Hepatocyte (in vitro differentiated cells): ENCODE results near the gene WDR91. TPM values are rescaled to one million over a fixed set of nuclear protein-coding genes. Genes with fewer than 3 reads are reported as not detected.

Source experiments
- DNase-seq: peaks from one replicate; pipeline ENCODE4 v3.0.0-alpha.2; 2016; ENCODE audit warnings: low spot score
- H2AFZ ChIP-seq: fragments of 200-600 bp; sonication (generic); 2 replicates; pipeline ENCODE4 v1.6.0; 2016; ENCODE audit warnings: antibody characterized with exemption, mild to moderate bottlenecking
- H3K27ac ChIP-seq: fragments of 200-600 bp; sonication (generic); 2 replicates; pipeline ENCODE4 v1.5.1; 2016; ENCODE audit warnings: mild to moderate bottlenecking
- H3K27me3 ChIP-seq: fragments of 200-600 bp; sonication (generic); 2 replicates; pipeline ENCODE4 v1.6.1; 2016
- H3K36me3 ChIP-seq: fragments of 200-600 bp; sonication (generic); replicated peaks from 2 replicates; pipeline ENCODE4 v1.5.1; 2016; ENCODE audit warnings: low read depth; ENCODE audit not compliant: insufficient read depth
- H3K4me1 ChIP-seq: fragments of 200-600 bp; sonication (generic); 2 replicates; pipeline ENCODE4 v1.5.1; 2016; ENCODE audit warnings: mild to moderate bottlenecking, moderate library complexity; ENCODE audit not compliant: insufficient read depth
- H3K4me2 ChIP-seq: fragments of 200-600 bp; sonication (generic); 2 replicates; pipeline ENCODE4 v1.6.0; 2016
- H3K4me3 ChIP-seq: fragments of 200-600 bp; sonication (generic); 2 replicates; pipeline ENCODE4 v1.5.1; 2016; ENCODE audit warnings: mild to moderate bottlenecking
- H3K79me2 ChIP-seq: fragments of 200-600 bp; sonication (generic); 2 replicates; pipeline ENCODE4 v1.6.0; 2017; ENCODE audit warnings: mild to moderate bottlenecking
- H3K9me2 ChIP-seq: fragments of 200-600 bp; sonication (generic); replicated peaks from 2 replicates; pipeline ENCODE4 v1.6.0; 2017; ENCODE audit warnings: mild to moderate bottlenecking; ENCODE audit not compliant: insufficient read depth
- H3K9me3 ChIP-seq: fragments of 200-600 bp; sonication (generic); 2 replicates; pipeline ENCODE4 v1.5.1; 2016; ENCODE audit warnings: low read depth, mild to moderate bottlenecking
- H4K20me1 ChIP-seq: fragments of 200-600 bp; sonication (generic); 2 replicates; pipeline ENCODE4 v1.6.0; 2016; ENCODE audit warnings: mild to moderate bottlenecking; ENCODE audit not compliant: insufficient read depth, poor library complexity, severe bottlenecking
- CTCF ChIP-seq: fragments of 200-600 bp; sonication (generic); IDR thresholded peaks from 2 replicates; pipeline ENCODE4 v1.5.1; 2016; ENCODE audit warnings: antibody characterized with exemption, mild to moderate bottlenecking; ENCODE audit not compliant: poor library complexity
- EZH2 ChIP-seq: fragments of 200-600 bp; sonication (generic); IDR thresholded peaks from 2 replicates; pipeline ENCODE4 v1.6.1; 2016; ENCODE audit warnings: antibody characterized with exemption, mild to moderate bottlenecking, borderline replicate concordance
- EZH2phosphoT487 ChIP-seq: fragments of 200-600 bp; sonication (generic); IDR thresholded peaks from one replicate; pipeline ENCODE4 v1.6.1; 2018; ENCODE audit warnings: antibody characterized with exemption, mild to moderate bottlenecking, low read depth, moderate library complexity; ENCODE audit not compliant: unreplicated experiment, severe bottlenecking
- WGBS: methylation state at CpG from one replicate; pipeline ENCODE4 v1.1.6; 2016; ENCODE audit warnings: low lambda C conversion rate; ENCODE audit errors: missing lambda C conversion rate; 5-methylcytosine and 5-hydroxymethylcytosine counted together
- polyA plus RNA-seq: library from polyadenylated mRNA; unstranded; fragments of >200 nt; fragmentation: Nextera tagmentation; extraction: Ambion mirVana; gene quantifications from 2 replicates; pipeline ENCODE4 v1.2.1, GENCODE V29; 2016
- total RNA-seq: library from RNA; depleted of rRNA; stranded (reverse); fragments of >200 nt; gene quantifications from 2 replicates; pipeline ENCODE4 v1.2.3, GENCODE V29; 2014

The WDR91 gene
- total and polyA plus RNA-seq, 2 experiments from 2014 or later = 8.0 to 8.2 TPM

DNA sequence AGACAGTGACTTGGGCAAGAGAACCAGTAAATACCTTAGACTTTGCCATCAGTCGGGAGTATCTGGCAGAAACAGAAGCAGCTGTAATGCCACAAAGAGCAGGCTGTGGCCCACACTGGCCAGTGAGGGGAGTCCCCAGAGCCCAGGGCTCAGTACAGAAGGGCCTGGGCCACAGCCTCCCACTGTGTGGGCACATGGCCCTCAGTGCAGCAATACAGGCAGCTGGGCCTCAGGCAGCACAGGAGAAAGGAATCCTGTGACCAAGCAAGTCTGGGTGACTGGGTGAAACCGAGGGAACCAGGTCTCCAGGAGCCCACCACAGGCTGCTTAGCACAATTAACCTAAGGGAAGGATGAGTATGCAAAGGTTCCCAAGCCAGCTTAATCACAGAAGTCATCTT, 14.0 kb downstream of the WDR91 start:
- no peaks in the 10 kb centered on the region for H3K4me1 ChIP-seq
- 94% methylated on average over 2 of the region's 2 CpGs for WGBS

DNA sequence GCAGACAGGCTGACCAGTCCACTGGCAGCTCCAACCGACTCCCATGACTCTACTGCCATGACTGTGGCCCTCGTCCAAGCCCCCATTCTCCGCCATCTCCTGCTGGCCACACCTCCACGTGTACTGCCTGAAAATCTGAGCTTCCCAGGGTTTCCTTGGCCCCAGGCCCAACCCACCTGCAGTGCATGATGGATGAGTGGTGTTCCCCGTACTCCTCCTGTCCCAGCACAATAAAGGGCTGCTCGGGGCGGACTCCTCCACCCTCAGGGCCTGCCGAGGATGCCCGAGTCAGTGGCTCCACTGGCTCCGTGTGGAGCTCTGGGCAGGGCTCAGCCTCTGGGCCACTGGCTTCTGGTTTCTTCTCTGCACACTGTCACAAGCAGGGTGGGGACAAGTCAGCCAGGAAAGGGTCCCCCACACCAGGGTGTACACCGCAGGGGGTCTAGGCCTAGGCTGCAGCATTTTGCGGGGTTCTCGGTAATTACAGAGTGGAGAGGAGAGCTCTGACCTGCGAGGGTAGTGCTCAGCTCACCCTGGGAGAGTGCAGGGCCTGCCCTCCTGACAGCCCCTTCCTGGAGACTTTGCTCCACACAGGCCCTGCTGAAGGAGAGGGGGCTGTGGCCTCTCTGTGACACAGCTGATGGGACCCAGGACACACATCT, 15.2 kb downstream of the WDR91 start:
- no peaks in the 10 kb centered on the region for H3K4me1 ChIP-seq
- WGBS = 95% methylated on average over 14 of the region's 14 CpGs
- H3K79me2 ChIP-seq = no peaks in the 10 kb centered on the region
- no peak for TF ChIP-seq EZH2phosphoT487
- TF ChIP-seq CTCF = no peak
- no peak for TF ChIP-seq EZH2
- H3K27me3 ChIP-seq = no peaks in the 10 kb centered on the region
- no peak overlapping the region for H3K27ac ChIP-seq
- no peaks in the 10 kb centered on the region for H3K9me2 ChIP-seq
- H3K4me3 ChIP-seq = no peak overlapping the region
- no peaks in the 10 kb centered on the region for H3K36me3 ChIP-seq
- no peak overlapping the region for H2AFZ ChIP-seq
- no peak overlapping the region for H3K4me2 ChIP-seq
- H3K9me3 ChIP-seq = no peaks in the 10 kb centered on the region
- DNase-seq = no peak
- H4K20me1 ChIP-seq = no peaks in the 10 kb centered on the region

More for the DNA sequence above, 14.0 kb downstream of the WDR91 start:
- no peaks in the 10 kb centered on the region for H3K36me3 ChIP-seq
- TF ChIP-seq EZH2phosphoT487 (no peak), EZH2 (no peak), CTCF (no peak)
- no peak overlapping the region for H3K4me3 ChIP-seq
- H3K27ac ChIP-seq = no peak overlapping the region
- H2AFZ ChIP-seq = no peak overlapping the region
- no peaks in the 10 kb centered on the region for H4K20me1 ChIP-seq
- no peaks in the 10 kb centered on the region for H3K79me2 ChIP-seq
- no peak for DNase-seq
- no peaks in the 10 kb centered on the region for H3K9me3 ChIP-seq
- H3K27me3 ChIP-seq = no peaks in the 10 kb centered on the region
- H3K9me2 ChIP-seq = no peaks in the 10 kb centered on the region
- no peak overlapping the region for H3K4me2 ChIP-seq

DNA sequence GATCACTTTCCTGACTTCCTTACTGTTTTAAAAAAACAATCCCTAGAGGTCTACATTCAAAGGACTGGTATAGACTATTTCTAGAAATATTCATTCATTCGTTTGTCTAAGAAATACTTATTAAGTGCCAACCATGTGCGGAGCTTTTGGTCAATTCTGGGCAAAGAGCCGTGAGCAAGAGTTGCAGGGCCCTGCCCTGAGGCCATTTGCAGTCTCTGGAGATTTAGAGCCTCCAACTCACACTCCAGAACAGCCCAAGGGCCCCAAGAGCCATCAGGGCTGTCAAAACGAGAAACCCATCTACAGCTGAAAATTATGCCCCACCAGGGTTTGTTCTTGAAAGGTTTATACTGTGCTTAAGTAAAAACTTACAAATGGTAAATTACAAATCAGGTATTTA, 16.2 kb downstream of the WDR91 start:
- no peak overlapping the region for H3K4me3 ChIP-seq
- H3K27ac ChIP-seq = no peak overlapping the region
- H3K9me2 ChIP-seq = no peaks in the 10 kb centered on the region
- H4K20me1 ChIP-seq = no peaks in the 10 kb centered on the region
- DNase-seq = no peak
- WGBS = 84% methylated on average over 4 of the region's 4 CpGs
- no peaks in the 10 kb centered on the region for H3K79me2 ChIP-seq
- no peaks in the 10 kb centered on the region for H3K27me3 ChIP-seq
- H2AFZ ChIP-seq = no peak overlapping the region
- no peaks in the 10 kb centered on the region for H3K4me1 ChIP-seq
- TF ChIP-seq EZH2 (no peak), CTCF (no peak), EZH2phosphoT487 (no peak)
- H3K4me2 ChIP-seq = no peak overlapping the region
- no peaks in the 10 kb centered on the region for H3K9me3 ChIP-seq
- no peaks in the 10 kb centered on the region for H3K36me3 ChIP-seq
